RWPE2 (cell line): ENCODE measurements around the gene NEAT1.

ENCODE experiments used
- ATAC-seq: fragments of 200-7000 bp; cut with Tn5 transposase; 3 replicates; pipeline ENCODE4 v1.9.1; 2021; ENCODE audit warnings: low read depth
- DNase-seq: peaks from one replicate; pipeline ENCODE4 v3.0.0-alpha.2; 2020; ENCODE audit warnings: low spot score
- H3K27ac ChIP-seq: fragments of 450-650 bp; 2 replicates; pipeline ENCODE4 v1.5.1; 2017; ENCODE audit warnings: mild to moderate bottlenecking; ENCODE audit not compliant: poor library complexity, severe bottlenecking
- H3K27me3 ChIP-seq: fragments of 250-450 bp; sonication (Bioruptor Pico); 2 replicates; pipeline ENCODE4 v1.5.1; 2021; ENCODE audit warnings: mild to moderate bottlenecking, moderate library complexity; ENCODE audit not compliant: insufficient read depth, poor library complexity, severe bottlenecking
- H3K36me3 ChIP-seq: fragments of 250-450 bp; sonication (Bioruptor Pico); 2 replicates; pipeline ENCODE4 v1.5.1; 2020; ENCODE audit warnings: low read depth, mild to moderate bottlenecking, moderate library complexity
- H3K4me1 ChIP-seq: fragments of 250-450 bp; sonication (Bioruptor Pico); 2 replicates; pipeline ENCODE4 v1.5.1; 2021; ENCODE audit warnings: mild to moderate bottlenecking, moderate library complexity; ENCODE audit not compliant: insufficient read depth, poor library complexity, severe bottlenecking
- H3K4me3 ChIP-seq: fragments of 250-450 bp; sonication (Bioruptor Pico); 2 replicates; pipeline ENCODE4 v1.5.1; 2021; ENCODE audit warnings: mild to moderate bottlenecking, moderate library complexity; ENCODE audit not compliant: severe bottlenecking
- H3K9me3 ChIP-seq: fragments of 250-450 bp; sonication (Bioruptor Pico); 2 replicates; pipeline ENCODE4 v1.5.1; 2021; ENCODE audit warnings: mild to moderate bottlenecking, moderate library complexity; ENCODE audit not compliant: severe bottlenecking
- CTCF ChIP-seq: fragments of 450-650 bp; IDR thresholded peaks from one replicate; pipeline ENCODE4 v1.5.1; 2017; ENCODE audit warnings: mild to moderate bottlenecking, moderate library complexity; ENCODE audit not compliant: poor library complexity, severe bottlenecking

The NEAT1 gene

DNA sequence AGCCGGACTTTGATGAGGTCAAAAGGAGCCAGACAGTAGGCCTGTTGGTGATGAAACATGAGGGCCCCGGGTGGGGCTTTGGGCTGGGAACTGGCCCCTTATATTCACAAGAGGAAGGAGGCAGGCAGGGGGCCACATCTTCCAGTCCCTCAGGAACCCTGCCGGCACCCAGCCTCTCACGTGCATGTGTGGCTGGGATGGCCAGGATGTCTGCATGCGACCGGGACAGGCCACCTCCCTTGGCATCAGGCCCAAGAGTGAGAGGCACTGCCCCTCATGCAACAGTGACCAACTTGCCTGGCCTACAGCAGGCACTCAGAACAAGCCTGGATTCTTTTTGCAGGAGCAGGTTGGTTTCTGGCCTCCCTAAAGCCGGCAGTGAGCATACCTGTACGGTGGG lies 45.6 kb upstream of the NEAT1 start:
- no peak for TF ChIP-seq CTCF
- Histone ChIP-seq H3K4me3 (no peak overlapping the region), H3K9me3 (no peaks in the 10 kb centered on the region), H3K27me3 (no peaks in the 10 kb centered on the region), H3K36me3 (no peaks in the 10 kb centered on the region), H3K4me1 (peaks cover 8% of the 10 kb centered on the region), H3K27ac (no peak overlapping the region)
- ATAC-seq (no peak), DNase-seq (no peak)

- no peaks in the 10 kb centered on the region for H3K9me3 ChIP-seq
- no peak overlapping the region for H3K27ac ChIP-seq
- peaks cover 8% of the 10 kb centered on the region for H3K4me1 ChIP-seq
- ATAC-seq (no peak), DNase-seq (no peak)
- no peak for TF ChIP-seq CTCF
- H3K4me3 ChIP-seq = no peak overlapping the region
- no peaks in the 10 kb centered on the region for H3K36me3 ChIP-seq
- H3K27me3 ChIP-seq = no peaks in the 10 kb centered on the region
Observed at GRCh38 chr11:65377777-65378176, 44.8 kb upstream of the NEAT1 start.

- TF ChIP-seq CTCF = peak; percentile 26
- H3K4me1 ChIP-seq = peaks cover 13% of the 10 kb centered on the region
- no peaks in the 10 kb centered on the region for H3K27me3 ChIP-seq
- H3K27ac ChIP-seq = no peak overlapping the region
- no peak overlapping the region for H3K4me3 ChIP-seq
- H3K36me3 ChIP-seq = no peaks in the 10 kb centered on the region
- H3K9me3 ChIP-seq = no peaks in the 10 kb centered on the region
- ATAC-seq (no peak), DNase-seq (no peak)
Observed at GRCh38 chr11:65378208-65378927, 44.2 kb upstream of the NEAT1 start.

DNA sequence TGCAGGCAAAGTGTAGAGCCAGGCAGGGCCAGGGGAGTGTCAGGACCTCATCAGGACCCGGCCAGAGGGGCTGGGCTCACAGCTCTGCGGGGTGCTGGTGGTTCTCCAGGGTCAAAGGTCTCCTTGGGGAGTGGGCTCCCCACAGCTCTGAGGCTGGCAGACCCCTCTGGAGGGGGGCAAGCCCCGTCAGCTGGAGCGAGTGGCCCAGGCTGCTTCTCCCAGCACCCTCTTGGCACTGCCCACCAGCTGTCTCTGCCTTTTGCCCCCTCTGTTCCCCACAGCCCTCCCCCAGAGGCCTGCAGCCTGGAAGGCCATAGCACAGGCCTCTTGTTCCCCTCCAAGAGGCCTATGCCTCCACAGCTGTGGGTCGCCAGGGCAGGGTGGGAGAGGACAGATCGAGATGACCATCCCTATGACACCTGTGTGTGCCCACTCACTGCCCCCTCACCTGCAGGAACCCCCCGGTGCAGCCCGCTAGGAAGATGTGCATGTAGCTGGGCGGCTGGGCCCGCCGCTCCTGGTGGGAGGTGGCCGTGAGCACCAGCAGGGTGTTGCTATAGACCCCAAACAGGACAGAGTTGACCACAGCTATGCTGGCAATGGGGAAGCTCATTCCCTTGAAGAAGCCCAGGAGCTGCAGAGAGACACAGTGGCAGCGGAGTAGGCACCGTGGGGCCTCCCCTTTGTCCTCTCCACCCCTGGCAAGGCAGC lies 43.5 kb upstream of the NEAT1 start:
- H3K4me1 ChIP-seq = peaks cover 13% of the 10 kb centered on the region
- DNase-seq (no peak), ATAC-seq (no peak)
- no peaks in the 10 kb centered on the region for H3K9me3 ChIP-seq
- TF ChIP-seq CTCF = no peak
- H3K27ac ChIP-seq = no peak overlapping the region
- H3K27me3 ChIP-seq = no peaks in the 10 kb centered on the region
- H3K36me3 ChIP-seq = no peaks in the 10 kb centered on the region
- no peak overlapping the region for H3K4me3 ChIP-seq
